K562 (cell line): ENCODE results near the gene ERAP2. TPM values are rescaled to one million over a fixed set of nuclear protein-coding genes. Genes with fewer than 3 reads are reported as not detected.

Source experiments
- ATF7 ChIP-seq: fragments of 450-650 bp; IDR thresholded peaks from 2 replicates; pipeline ENCODE4 v1.7.1; 2014; ENCODE audit warnings: mild to moderate bottlenecking, moderate library complexity
- BRF1 ChIP-seq: IDR thresholded peaks from 3 replicates; pipeline ENCODE4 v1.6.1; 2011; ENCODE audit warnings: borderline replicate concordance, mild to moderate bottlenecking; ENCODE audit not compliant: insufficient read length; ENCODE audit errors: extremely low read depth
- CBFA2T3 ChIP-seq: fragments of 450-650 bp; IDR thresholded peaks from 2 replicates; pipeline ENCODE4 v1.6.1; 2017
- CXXC5 ChIP-seq: fragments of 250-450 bp; sonication (Bioruptor Pico); IDR thresholded peaks from 2 replicates; pipeline ENCODE4 v1.8.0; 2022; ENCODE audit warnings: inconsistent platforms, mild to moderate bottlenecking, moderate library complexity
- DPF2 ChIP-seq: fragments of 450-650 bp; IDR thresholded peaks from 2 replicates; pipeline ENCODE4 v1.6.1; 2016
- GATAD2A ChIP-seq: fragments of 450-650 bp; IDR thresholded peaks from 2 replicates; pipeline ENCODE4 v1.6.1; 2017
- IRF2 ChIP-seq: sonication (generic); formaldehyde crosslinking; IDR thresholded peaks from 2 replicates; pipeline ENCODE4 v1.8.1; 2022; ENCODE audit warnings: mild to moderate bottlenecking, missing genetic modification reagents
- MTF1 ChIP-seq: fragments of 250-450 bp; sonication (Bioruptor Pico); IDR thresholded peaks from 2 replicates; pipeline ENCODE4 v1.9.0; 2021; ENCODE audit warnings: moderate library complexity, mild to moderate bottlenecking, inconsistent platforms, borderline replicate concordance
- NFE2 ChIP-seq: IDR thresholded peaks from 2 replicates; pipeline ENCODE4 v1.6.1; 2014; ENCODE audit warnings: antibody characterized with exemption, low read depth
- NKRF ChIP-seq: fragments of 450-650 bp; IDR thresholded peaks from 2 replicates; pipeline ENCODE4 v1.6.1; 2016; ENCODE audit warnings: borderline replicate concordance
- SMARCB1 ChIP-seq: IDR thresholded peaks from 2 replicates; pipeline ENCODE4 v1.6.1; 2011; ENCODE audit warnings: improper control_type of control experiment, low read depth; ENCODE audit not compliant: insufficient read length
- XRCC5 ChIP-seq: fragments of 200-400 bp; formaldehyde crosslinking; IDR thresholded peaks from 2 replicates; pipeline ENCODE4 v1.6.1; 2017; ENCODE audit warnings: low read depth, mild to moderate bottlenecking, low read length
- ZNF436 ChIP-seq: fragments of 250-450, 450-650 bp; sonication (Bioruptor Pico); formaldehyde crosslinking; IDR thresholded peaks from 2 replicates; pipeline ENCODE4 v1.7.0; 2020; ENCODE audit warnings: mild to moderate bottlenecking
- ZNF668 ChIP-seq: fragments of 250-450 bp; sonication (Bioruptor Pico); IDR thresholded peaks from 2 replicates; pipeline ENCODE4 v1.8.0; 2022; ENCODE audit warnings: mild to moderate bottlenecking, inconsistent platforms
- polyA plus RNA-seq, 8 experiments: library from polyadenylated mRNA; depleted of rRNA in 4 of 8; stranded (reverse) in 5 of 8; unstranded in 3 of 8; fragments of >200 nt; fragmentation: Nextera tagmentation in 2 of 8; fragmentation: Illumina TruSeq in 1 of 8; extraction: Ambion mirVana in 2 of 8; extraction: Trizol in 1 of 8; gene quantifications; 2 replicates each; pipeline versions ENCODE4 v1.2.1 to v1.2.3, GENCODE V29; 2011 to 2014; ENCODE audit warnings: inconsistent platforms in 1 of 8, missing spikeins in 1 of 8
- total RNA-seq, 7 experiments: library from RNA; depleted of rRNA in 6 of 7; stranded (reverse); fragments of >200 nt in 6 of 7; fragmentation: Illumina TruSeq in 2 of 7; extraction: Trizol in 2 of 7; gene quantifications; 2 replicates each; pipeline versions ENCODE4 v1.2.1 to v1.2.3, GENCODE V29; 2011 to 2021; ENCODE audit warnings: low replicate concordance in 1 of 7
- TF ChIP-seq, protein P1 (sequence below): sonication (generic); formaldehyde crosslinking; IDR thresholded peaks from 2 replicates; pipeline ENCODE4 v1.8.0; 2022; ENCODE audit warnings: missing genetic modification reagents, mild to moderate bottlenecking, borderline replicate concordance
- TF ChIP-seq, protein P2 (sequence below): sonication (generic); formaldehyde crosslinking; IDR thresholded peaks from 2 replicates; pipeline ENCODE4 v1.8.0; 2022; ENCODE audit warnings: mild to moderate bottlenecking, missing genetic modification reagents
- TF ChIP-seq, protein P3 (sequence below): fragments of 450-650 bp; IDR thresholded peaks from 2 replicates; pipeline ENCODE4 v1.6.1; 2017; ENCODE audit warnings: antibody characterized with exemption, mild to moderate bottlenecking

ERAP2 gene
- total and polyA plus RNA-seq, 9 of the 15 experiments (the other 6 are each of a cell fraction or from before 2014, with no cell fraction given) = 0.93 to 4.0 (median 2.1) TPM

- TF ChIP-seq, protein P1, sequence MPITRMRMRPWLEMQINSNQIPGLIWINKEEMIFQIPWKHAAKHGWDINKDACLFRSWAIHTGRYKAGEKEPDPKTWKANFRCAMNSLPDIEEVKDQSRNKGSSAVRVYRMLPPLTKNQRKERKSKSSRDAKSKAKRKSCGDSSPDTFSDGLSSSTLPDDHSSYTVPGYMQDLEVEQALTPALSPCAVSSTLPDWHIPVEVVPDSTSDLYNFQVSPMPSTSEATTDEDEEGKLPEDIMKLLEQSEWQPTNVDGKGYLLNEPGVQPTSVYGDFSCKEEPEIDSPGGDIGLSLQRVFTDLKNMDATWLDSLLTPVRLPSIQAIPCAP (CRISPR knock-in tag) = no peak
- peak; percentile 91 for TF ChIP-seq XRCC5
- 0 out of 2 replicates have a peak, but pooled peaks have one; percentile 26 for TF ChIP-seq CBFA2T3
- no peak for TF ChIP-seq NKRF
- TF ChIP-seq GATAD2A = peak; percentile 90; the same call in 1 of the 2 replicates
- TF ChIP-seq ATF7 = peak; percentile 49
- TF ChIP-seq, protein P2, sequence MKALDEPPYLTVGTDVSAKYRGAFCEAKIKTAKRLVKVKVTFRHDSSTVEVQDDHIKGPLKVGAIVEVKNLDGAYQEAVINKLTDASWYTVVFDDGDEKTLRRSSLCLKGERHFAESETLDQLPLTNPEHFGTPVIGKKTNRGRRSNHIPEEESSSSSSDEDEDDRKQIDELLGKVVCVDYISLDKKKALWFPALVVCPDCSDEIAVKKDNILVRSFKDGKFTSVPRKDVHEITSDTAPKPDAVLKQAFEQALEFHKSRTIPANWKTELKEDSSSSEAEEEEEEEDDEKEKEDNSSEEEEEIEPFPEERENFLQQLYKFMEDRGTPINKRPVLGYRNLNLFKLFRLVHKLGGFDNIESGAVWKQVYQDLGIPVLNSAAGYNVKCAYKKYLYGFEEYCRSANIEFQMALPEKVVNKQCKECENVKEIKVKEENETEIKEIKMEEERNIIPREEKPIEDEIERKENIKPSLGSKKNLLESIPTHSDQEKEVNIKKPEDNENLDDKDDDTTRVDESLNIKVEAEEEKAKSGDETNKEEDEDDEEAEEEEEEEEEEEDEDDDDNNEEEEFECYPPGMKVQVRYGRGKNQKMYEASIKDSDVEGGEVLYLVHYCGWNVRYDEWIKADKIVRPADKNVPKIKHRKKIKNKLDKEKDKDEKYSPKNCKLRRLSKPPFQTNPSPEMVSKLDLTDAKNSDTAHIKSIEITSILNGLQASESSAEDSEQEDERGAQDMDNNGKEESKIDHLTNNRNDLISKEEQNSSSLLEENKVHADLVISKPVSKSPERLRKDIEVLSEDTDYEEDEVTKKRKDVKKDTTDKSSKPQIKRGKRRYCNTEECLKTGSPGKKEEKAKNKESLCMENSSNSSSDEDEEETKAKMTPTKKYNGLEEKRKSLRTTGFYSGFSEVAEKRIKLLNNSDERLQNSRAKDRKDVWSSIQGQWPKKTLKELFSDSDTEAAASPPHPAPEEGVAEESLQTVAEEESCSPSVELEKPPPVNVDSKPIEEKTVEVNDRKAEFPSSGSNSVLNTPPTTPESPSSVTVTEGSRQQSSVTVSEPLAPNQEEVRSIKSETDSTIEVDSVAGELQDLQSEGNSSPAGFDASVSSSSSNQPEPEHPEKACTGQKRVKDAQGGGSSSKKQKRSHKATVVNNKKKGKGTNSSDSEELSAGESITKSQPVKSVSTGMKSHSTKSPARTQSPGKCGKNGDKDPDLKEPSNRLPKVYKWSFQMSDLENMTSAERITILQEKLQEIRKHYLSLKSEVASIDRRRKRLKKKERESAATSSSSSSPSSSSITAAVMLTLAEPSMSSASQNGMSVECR = no peak; the same call in 1 of the 2 replicates
- no peak for TF ChIP-seq MTF1
- TF ChIP-seq BRF1 = no peak
- no peak for TF ChIP-seq DPF2
- TF ChIP-seq, protein P3, sequence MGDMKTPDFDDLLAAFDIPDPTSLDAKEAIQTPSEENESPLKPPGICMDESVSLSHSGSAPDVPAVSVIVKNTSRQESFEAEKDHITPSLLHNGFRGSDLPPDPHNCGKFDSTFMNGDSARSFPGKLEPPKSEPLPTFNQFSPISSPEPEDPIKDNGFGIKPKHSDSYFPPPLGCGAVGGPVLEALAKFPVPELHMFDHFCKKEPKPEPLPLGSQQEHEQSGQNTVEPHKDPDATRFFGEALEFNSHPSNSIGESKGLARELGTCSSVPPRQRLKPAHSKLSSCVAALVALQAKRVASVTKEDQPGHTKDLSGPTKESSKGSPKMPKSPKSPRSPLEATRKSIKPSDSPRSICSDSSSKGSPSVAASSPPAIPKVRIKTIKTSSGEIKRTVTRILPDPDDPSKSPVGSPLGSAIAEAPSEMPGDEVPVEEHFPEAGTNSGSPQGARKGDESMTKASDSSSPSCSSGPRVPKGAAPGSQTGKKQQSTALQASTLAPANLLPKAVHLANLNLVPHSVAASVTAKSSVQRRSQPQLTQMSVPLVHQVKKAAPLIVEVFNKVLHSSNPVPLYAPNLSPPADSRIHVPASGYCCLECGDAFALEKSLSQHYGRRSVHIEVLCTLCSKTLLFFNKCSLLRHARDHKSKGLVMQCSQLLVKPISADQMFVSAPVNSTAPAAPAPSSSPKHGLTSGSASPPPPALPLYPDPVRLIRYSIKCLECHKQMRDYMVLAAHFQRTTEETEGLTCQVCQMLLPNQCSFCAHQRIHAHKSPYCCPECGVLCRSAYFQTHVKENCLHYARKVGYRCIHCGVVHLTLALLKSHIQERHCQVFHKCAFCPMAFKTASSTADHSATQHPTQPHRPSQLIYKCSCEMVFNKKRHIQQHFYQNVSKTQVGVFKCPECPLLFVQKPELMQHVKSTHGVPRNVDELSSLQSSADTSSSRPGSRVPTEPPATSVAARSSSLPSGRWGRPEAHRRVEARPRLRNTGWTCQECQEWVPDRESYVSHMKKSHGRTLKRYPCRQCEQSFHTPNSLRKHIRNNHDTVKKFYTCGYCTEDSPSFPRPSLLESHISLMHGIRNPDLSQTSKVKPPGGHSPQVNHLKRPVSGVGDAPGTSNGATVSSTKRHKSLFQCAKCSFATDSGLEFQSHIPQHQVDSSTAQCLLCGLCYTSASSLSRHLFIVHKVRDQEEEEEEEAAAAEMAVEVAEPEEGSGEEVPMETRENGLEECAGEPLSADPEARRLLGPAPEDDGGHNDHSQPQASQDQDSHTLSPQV = no peak
- no peak for TF ChIP-seq ZNF668
- TF ChIP-seq NFE2 = no peak; the same call in 1 of the 2 replicates
- TF ChIP-seq IRF2 = no peak
- no peak for TF ChIP-seq ZNF436 (CRISPR knock-in tag)
- no peak for TF ChIP-seq SMARCB1
- peak; percentile 74 for TF ChIP-seq CXXC5 (CRISPR knock-in tag)
These were observed 59.5 kb downstream of the ERAP2 start, which contains the start of gene LNPEP (continued) for GRCh38 chr5:96935559-96936430.
